Ascending aorta (tissue), 2 donors: ENCODE measurements around the gene ANO4. TPM values are rescaled to one million over a fixed set of nuclear protein-coding genes. Genes with fewer than 3 reads are reported as not detected.
"Not testable (repeated sequence)": the region's sequence is repeated elsewhere in the genome, so short reads cannot be mapped to it uniquely, and the experiment has no call there.

ENCODE experiments used
- DNase-seq, 2 donors: peaks; one replicate each; pipeline ENCODE4 v3.0.0-alpha.2; 2019; ENCODE audit warnings: low spot score in 2 of 2
- H3K27ac ChIP-seq, 2 donors: fragments of 200-600 bp; sonication (generic); one replicate each; pipeline ENCODE4 v1.5.1; 2016 to 2017; ENCODE audit warnings: mild to moderate bottlenecking in 1 of 2
- H3K27me3 ChIP-seq: fragments of 200-600 bp; sonication (generic); one replicate; pipeline ENCODE4 v1.5.1; 2017
- H3K36me3 ChIP-seq, 2 donors: fragments of 200-600 bp; sonication (generic); one replicate each; pipeline ENCODE4 v1.5.1; 2016
- H3K4me1 ChIP-seq, 2 donors: fragments of 200-600 bp; sonication (generic); one replicate each; pipeline ENCODE4 v1.5.1; 2016 to 2017; ENCODE audit warnings: mild to moderate bottlenecking in 1 of 2
- H3K4me3 ChIP-seq, 2 donors: fragments of 200-600 bp; sonication (generic); one replicate each; pipeline ENCODE4 v1.5.1; 2016 to 2017; ENCODE audit warnings: mild to moderate bottlenecking in 1 of 2
- H3K9me3 ChIP-seq, 2 donors: fragments of 200-600 bp; sonication (generic); one replicate each; pipeline ENCODE4 v1.5.1; 2016
- intact Hi-C: fragments of 100-400 bp; cut with DNase I; formaldehyde crosslinking; loops from one replicate; pipeline ENCODE4 v1.15.1; 2023
- total RNA-seq: library from RNA; depleted of rRNA; stranded (reverse); fragments of >200 nt; gene quantifications from one replicate; pipeline ENCODE4 v1.1.0, GENCODE V29; 2016
- TF ChIP-seq, protein P1 (sequence below), 3 experiments: fragments of 200-600 bp in 2 of 3; fragments of 450-650 bp in 1 of 3; sonication (generic) in 2 of 3; IDR thresholded peaks; one replicate each; pipeline ENCODE4 v1.5.1; 2016 to 2019; ENCODE audit warnings: antibody characterized with exemption in 3 of 3, mild to moderate bottlenecking in 1 of 3, moderate library complexity in 1 of 3

ANO4 gene
- total RNA-seq, 1 donor from 2014 or later = 0.11 TPM

- no peak overlapping the region for H3K4me3 ChIP-seq
- no peak for DNase-seq
- TF ChIP-seq, protein P1, sequence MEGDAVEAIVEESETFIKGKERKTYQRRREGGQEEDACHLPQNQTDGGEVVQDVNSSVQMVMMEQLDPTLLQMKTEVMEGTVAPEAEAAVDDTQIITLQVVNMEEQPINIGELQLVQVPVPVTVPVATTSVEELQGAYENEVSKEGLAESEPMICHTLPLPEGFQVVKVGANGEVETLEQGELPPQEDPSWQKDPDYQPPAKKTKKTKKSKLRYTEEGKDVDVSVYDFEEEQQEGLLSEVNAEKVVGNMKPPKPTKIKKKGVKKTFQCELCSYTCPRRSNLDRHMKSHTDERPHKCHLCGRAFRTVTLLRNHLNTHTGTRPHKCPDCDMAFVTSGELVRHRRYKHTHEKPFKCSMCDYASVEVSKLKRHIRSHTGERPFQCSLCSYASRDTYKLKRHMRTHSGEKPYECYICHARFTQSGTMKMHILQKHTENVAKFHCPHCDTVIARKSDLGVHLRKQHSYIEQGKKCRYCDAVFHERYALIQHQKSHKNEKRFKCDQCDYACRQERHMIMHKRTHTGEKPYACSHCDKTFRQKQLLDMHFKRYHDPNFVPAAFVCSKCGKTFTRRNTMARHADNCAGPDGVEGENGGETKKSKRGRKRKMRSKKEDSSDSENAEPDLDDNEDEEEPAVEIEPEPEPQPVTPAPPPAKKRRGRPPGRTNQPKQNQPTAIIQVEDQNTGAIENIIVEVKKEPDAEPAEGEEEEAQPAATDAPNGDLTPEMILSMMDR (IDR thresholded peaks at IDR 0.05) = no peak
- no peaks in the 10 kb centered on the region for H3K36me3 ChIP-seq
- H3K4me1 ChIP-seq = no peaks in the 10 kb centered on the region
- H3K27ac ChIP-seq = no peak overlapping the region
- H3K9me3 ChIP-seq = no peaks in the 10 kb centered on the region
- no peaks in the 10 kb centered on the region for H3K27me3 ChIP-seq
- intact Hi-C loops = no loop called here
These were observed 292.0 kb downstream of the ANO4 start for GRCh38 chr12:101086490-101087135.

- H3K27me3 ChIP-seq = no peaks in the 10 kb centered on the region
- no peak for DNase-seq
- H3K4me1 ChIP-seq = no peaks in the 10 kb centered on the region
- H3K4me3 ChIP-seq = no peak overlapping the region
- H3K9me3 ChIP-seq = no peaks in the 10 kb centered on the region
- intact Hi-C loops = no loop called here
- no peaks in the 10 kb centered on the region for H3K36me3 ChIP-seq
- no peak overlapping the region for H3K27ac ChIP-seq
- TF ChIP-seq, protein P1 (IDR thresholded peaks at IDR 0.05) = no peak
These were observed 293.3 kb downstream of the ANO4 start for GRCh38 chr12:101087920-101088319.

DNA sequence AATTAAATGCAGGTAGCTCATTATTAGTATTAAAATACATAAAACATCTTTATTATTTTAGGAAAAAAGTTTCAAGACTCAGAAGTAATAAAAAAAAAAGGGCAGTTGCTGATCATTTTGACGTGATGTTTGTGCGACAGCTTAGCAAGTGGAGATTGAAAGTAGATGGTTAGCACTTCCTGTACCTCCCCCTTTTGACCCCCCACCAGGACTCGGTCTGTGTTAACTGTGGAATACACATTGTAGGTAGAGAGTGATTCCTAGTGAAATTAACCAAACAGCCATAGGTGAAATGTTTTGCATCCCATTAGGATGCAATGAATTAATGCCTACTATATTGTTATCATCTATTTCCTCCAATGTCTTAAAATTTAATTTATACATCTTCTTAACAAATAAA, 294.7 kb downstream of the ANO4 start:
- no peaks in the 10 kb centered on the region for H3K4me1 ChIP-seq
- no peak overlapping the region for H3K27ac ChIP-seq
- H3K27me3 ChIP-seq = no peaks in the 10 kb centered on the region
- H3K4me3 ChIP-seq = no peak overlapping the region
- intact Hi-C loops = no loop called here
- TF ChIP-seq, protein P1 (IDR thresholded peaks at IDR 0.05) = no peak
- H3K9me3 ChIP-seq = no peaks in the 10 kb centered on the region
- DNase-seq = no peak
- no peaks in the 10 kb centered on the region for H3K36me3 ChIP-seq

DNA sequence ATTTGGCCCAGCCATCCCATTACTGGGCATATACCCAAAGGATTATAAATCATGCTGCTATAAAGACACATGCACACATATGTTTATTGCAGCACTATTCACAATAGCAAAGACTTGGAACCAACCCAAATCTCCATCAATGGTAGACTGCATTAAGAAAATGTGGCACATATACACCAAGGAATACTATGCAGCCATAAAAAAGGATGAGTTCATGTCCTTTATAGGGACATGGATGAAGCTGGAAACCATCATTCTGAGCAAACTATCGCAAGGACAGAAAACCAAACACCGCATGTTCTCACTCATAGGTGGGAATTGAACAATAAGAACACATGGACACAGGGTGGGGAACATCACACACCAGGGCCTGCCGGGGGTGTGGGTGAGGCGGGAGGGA, 295.6 kb downstream of the ANO4 start:
- H3K27me3 ChIP-seq, H3K36me3 ChIP-seq, H3K4me3 ChIP-seq, H3K4me1 ChIP-seq, DNase-seq, H3K27ac ChIP-seq, intact Hi-C loops, H3K9me3 ChIP-seq: not testable (repeated sequence)

- Histone ChIP-seq H3K36me3 (no peaks in the 10 kb centered on the region), H3K27me3 (no peaks in the 10 kb centered on the region), H3K27ac (no peak overlapping the region), H3K4me3 (no peak overlapping the region), H3K9me3 (no peaks in the 10 kb centered on the region), H3K4me1 (no peaks in the 10 kb centered on the region)
- DNase-seq = no peak
- TF ChIP-seq, protein P1 (IDR thresholded peaks at IDR 0.05) = no peak
- intact Hi-C loops = no loop called here
These were observed 303.4 kb downstream of the ANO4 start for GRCh38 chr12:101097829-101098580.

DNA sequence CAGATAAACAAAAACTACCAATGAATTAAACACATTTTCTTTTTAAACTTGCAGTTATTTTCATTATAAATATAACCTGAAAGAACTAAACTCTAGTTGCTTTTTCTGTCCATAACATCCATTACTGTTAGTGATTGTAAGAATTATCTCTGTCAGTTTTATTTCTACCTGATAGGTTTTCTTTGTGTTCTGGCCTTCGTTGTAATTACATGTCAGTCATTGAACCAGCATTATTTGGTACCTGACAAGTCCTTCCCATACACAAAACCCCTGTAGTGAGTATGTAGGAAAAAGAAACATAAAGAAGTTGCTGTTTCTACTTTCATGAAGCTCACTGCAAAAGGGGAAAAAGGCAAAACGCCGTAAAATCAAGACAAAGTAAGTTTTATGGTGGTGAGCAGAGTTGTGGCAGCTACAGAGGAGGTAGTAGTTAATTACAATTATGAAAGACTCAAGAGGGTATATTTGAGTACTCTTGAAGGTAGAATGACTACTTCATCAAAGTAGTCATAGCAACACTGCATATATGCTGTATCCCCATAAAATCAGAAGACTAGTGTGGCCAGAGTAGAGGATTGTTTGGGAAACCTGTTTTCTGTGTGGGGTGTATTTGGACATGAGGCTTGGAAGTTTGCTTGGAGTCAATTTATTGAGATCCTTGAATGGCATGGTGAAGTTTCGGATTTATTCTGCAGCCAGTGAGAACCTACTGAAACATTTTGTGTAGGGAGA, 312.6 kb downstream of the ANO4 start:
- Histone ChIP-seq H3K36me3 (no peaks in the 10 kb centered on the region), H3K27ac (no peak overlapping the region), H3K4me3 (no peak overlapping the region), H3K9me3 (no peaks in the 10 kb centered on the region), H3K4me1 (no peaks in the 10 kb centered on the region), H3K27me3 (no peaks in the 10 kb centered on the region)
- TF ChIP-seq, protein P1 (IDR thresholded peaks at IDR 0.05) = no peak
- intact Hi-C loops = no loop called here
- DNase-seq = no peak
